Small intestine (tissue), 7 donors: Measurements from ENCODE around the gene ZNF354B. TPM values are rescaled to one million over a fixed set of nuclear protein-coding genes. Genes with fewer than 3 reads are reported as not detected.

Experiments used
- DNase-seq, 2 donors: peaks; one replicate each; pipeline versions ENCODE4 v3.0.0 to v3.0.0-alpha.2; 2013
- FAIRE-seq: peaks from 2 replicates; lab custom pipeline; 2012; peaks lifted over from hg19 to GRCh38; lab: Jason Lieb, UNC
- H3K27ac ChIP-seq, 3 donors: one replicate each; pipeline ENCODE4 v1.5.1; 2013; ENCODE audit warnings: low read length in 2 of 3, mild to moderate bottlenecking in 2 of 3, control low read depth in 1 of 3, inconsistent platforms in 1 of 3, low read depth in 1 of 3, moderate library complexity in 1 of 3
- H3K27me3 ChIP-seq, 3 donors: one replicate each; pipeline ENCODE4 v1.6.1; 2013; ENCODE audit warnings: low read length in 3 of 3, inconsistent platforms in 1 of 3; ENCODE audit not compliant: control insufficient read depth in 3 of 3, insufficient read depth in 3 of 3
- H3K36me3 ChIP-seq, 3 donors: one replicate each; pipeline ENCODE4 v1.6.1; 2013; ENCODE audit warnings: low read length in 3 of 3, inconsistent platforms in 1 of 3, low read depth in 1 of 3, mild to moderate bottlenecking in 1 of 3, moderate library complexity in 1 of 3; ENCODE audit not compliant: control insufficient read depth in 3 of 3, insufficient read depth in 2 of 3
- H3K4me1 ChIP-seq, 3 donors: one replicate each; pipeline ENCODE4 v1.6.1; 2013; ENCODE audit warnings: low read length in 2 of 3, inconsistent platforms in 1 of 3, low read depth in 1 of 3, mild to moderate bottlenecking in 1 of 3, moderate library complexity in 1 of 3; ENCODE audit not compliant: control insufficient read depth in 3 of 3, insufficient read depth in 2 of 3
- H3K4me3 ChIP-seq, 3 donors: one replicate each; pipeline ENCODE4 v1.5.1; 2013; ENCODE audit warnings: low read length in 3 of 3, control low read depth in 1 of 3, inconsistent platforms in 1 of 3, low read depth in 1 of 3, mild to moderate bottlenecking in 1 of 3, moderate library complexity in 1 of 3
- H3K9me3 ChIP-seq, 2 donors: one replicate each; pipeline ENCODE4 v1.6.1; 2013; ENCODE audit warnings: low read depth in 1 of 2, low read length in 1 of 2; ENCODE audit not compliant: control insufficient read depth in 2 of 2, insufficient read depth in 1 of 2
- WGBS, 3 donors: extraction: QIAGEN DNeasy Blood & Tissue Kit; methylation state at CpG; one replicate each; pipeline ENCODE4 v1.1.7; 2013; 5-methylcytosine and 5-hydroxymethylcytosine counted together
- polyA plus RNA-seq, 4 donors: library from polyadenylated mRNA; stranded (reverse) in 3 of 4; unstranded in 1 of 4; fragments of 200-250 nt in 3 of 4; fragments of 120-200 nt in 1 of 4; gene quantifications; one replicate each; pipeline versions ENCODE4 v1.2.1 to v1.2.3, GENCODE V29; 2013
- donor health status: healthy with polysubstance abuse.
- donor health status: control.
- donor health status: control.
- donor health status: Bipolar disorder and iron deficiency.
- donor health status: healthy.

Gene ZNF354B
- polyA plus RNA-seq, 4 donors = 4.4 to 27.8 (median 6.3) TPM

DNA sequence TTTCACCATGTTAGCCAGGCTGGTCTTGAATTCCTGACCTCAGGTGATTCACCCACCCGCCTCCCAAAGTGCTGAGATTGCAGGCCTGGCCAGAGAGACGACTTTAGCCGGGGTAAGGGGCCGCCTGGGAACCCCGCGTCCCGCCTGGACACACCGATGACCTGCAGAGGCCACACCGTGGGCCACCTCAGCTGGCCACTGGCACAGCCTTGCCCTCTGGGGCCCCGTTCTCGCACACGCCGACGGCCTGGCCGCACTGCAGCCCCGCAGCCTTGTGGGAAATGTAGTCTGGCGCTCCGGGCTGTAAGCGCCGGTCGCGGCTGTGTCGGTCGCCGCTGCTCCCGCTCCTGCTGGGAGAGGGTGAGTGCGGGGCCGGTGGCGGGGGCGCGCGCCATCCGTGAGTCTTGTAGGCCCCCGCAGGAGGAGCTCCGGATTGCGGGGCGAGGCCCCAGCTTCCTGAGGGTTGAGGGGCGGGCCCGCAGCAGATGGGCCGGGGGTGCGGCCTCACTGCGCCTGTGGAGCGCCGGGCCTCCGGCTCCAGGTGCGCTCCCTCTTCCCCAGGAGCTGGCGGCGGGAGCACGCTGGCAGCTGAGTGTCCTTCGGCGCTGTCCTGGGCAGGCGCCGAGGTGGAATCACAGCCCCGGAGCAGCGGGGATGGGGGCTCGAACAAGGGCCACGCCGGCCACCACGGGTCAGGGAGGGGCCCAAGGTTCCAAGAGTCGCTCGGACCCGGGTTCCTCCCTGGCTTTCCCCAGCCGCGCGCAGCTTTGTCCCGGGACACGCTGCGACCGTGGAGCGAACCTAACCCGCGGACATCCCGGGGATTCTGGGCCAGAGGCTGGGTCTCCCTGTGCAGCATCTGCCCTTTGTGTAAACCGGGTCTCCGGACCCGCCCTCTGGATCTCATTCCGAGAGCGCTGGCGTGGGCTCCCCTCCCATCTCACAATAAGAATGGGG lies 36.1 kb downstream of the ZNF354B start, which contains the start of gene ZFP2:
Gene ZFP2, plus strand, starts transcription at position 299 of the 957 bp plus-strand sequence. CDS start 35,401 bp downstream, outside the sequence.
- DNase-seq (peak; percentile 62 to 89), FAIRE-seq (no peak)
- no peaks in the 10 kb centered on the region for H3K36me3 ChIP-seq
- H3K4me1 ChIP-seq = no peaks in the 10 kb centered on the region
- peaks cover 0 to 4% of the 10 kb centered on the region in 2 donors for H3K9me3 ChIP-seq
- H3K27me3 ChIP-seq = no peaks in the 10 kb centered on the region
- peak within 1 kb of the TSS; percentile 30 to 69 (median 39) for H3K27ac ChIP-seq
- WGBS, 3 donors = 2 to 6% (median 3%) methylated on average over 70 to 79 of the region's 79 CpGs
- peak within 1 kb of the TSS; percentile 78 to 96 (median 80) for H3K4me3 ChIP-seq

DNA sequence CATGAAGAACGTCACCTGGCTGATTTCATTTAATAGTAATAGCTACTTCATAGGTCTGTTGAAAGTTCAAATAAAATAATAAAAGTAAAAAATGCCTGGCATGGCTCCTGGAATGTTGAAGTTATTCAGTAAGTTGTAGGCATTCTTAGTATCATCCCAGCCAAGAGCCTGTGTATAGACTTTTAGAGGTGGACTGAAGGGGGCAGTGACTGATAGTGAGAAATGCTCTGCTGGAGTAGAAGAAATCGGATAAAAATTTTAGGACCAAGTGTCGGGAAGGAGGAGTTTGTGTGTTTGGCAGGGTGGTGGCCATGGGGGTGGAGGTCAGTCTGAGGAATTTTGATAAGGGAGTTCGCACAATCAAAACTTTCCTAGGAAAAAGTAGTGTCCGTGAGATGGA lies 39.5 kb downstream of the ZNF354B start:
- H3K36me3 ChIP-seq = no peaks in the 10 kb centered on the region
- 84 to 92% (median 87%) methylated on average over 5 of the region's 5 CpGs for WGBS, 3 donors
- H3K27ac ChIP-seq = no peak overlapping the region
- H3K9me3 ChIP-seq = peaks cover 1 to 15% of the 10 kb centered on the region in 2 donors
- no peak overlapping the region for H3K4me3 ChIP-seq
- DNase-seq (no peak), FAIRE-seq (no peak)
- H3K27me3 ChIP-seq = no peaks in the 10 kb centered on the region
- no peaks in the 10 kb centered on the region for H3K4me1 ChIP-seq

DNA sequence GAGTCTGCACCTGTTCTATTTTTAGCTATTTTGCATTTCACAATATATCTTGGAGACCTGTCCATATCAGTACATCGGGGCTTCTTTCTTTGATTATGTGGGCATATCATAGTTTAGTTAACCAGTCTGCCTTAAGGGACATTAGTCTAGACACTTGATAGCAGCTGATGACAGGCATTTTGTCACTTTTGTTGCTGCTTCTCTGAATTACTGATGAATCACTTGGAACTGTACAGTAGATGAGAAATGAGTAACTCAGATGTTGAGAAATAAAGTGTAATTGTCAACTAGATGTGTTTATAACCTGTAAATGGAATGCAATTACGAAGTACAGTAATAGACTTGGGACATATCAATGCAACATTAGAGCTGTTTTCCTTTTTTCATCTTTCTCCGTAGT lies 43.1 kb downstream of the ZNF354B start:
- Histone ChIP-seq H3K4me3 (no peak overlapping the region), H3K36me3 (peaks cover 0 to 5% (median 3%) of the 10 kb centered on the region in 3 donors), H3K4me1 (no peaks in the 10 kb centered on the region), H3K9me3 (peaks cover 3 to 26% of the 10 kb centered on the region in 2 donors), H3K27ac (no peak overlapping the region), H3K27me3 (no peaks in the 10 kb centered on the region)
- FAIRE-seq (no peak), DNase-seq (no peak)
- WGBS, 3 donors = 64 to 94% (median 76%) methylated on average over 3 of the region's 3 CpGs

DNA sequence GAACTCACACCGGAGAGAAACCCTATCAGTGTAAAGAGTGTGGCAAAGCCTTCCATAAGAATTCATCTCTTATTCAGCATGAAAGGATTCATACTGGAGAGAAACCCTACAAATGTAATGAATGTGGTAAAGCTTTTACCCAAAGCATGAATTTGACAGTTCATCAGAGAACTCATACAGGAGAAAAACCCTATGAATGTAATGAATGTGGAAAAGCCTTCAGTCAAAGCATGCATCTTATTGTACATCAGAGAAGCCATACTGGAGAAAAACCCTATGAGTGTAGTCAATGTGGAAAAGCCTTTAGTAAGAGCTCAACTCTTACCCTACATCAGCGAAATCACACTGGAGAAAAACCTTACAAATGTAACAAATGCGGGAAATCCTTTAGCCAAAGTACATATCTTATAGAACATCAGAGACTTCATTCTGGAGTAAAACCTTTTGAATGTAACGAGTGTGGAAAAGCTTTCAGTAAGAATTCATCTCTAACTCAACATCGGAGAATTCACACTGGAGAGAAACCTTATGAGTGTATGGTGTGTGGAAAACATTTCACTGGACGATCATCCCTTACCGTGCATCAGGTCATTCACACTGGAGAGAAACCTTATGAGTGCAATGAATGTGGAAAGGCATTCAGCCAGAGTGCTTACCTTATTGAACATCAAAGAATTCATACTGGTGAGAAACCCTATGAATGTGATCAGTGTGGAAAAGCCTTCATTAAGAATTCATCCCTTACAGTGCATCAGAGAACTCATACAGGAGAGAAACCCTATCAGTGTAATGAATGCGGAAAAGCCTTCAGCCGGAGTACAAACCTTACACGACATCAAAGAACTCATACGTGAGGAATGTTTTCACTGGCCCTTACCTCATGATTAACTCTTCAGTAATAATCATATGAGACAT lies 72.3 kb downstream of the ZNF354B start:
- 90 to 95% (median 94%) methylated on average over 11 of the region's 11 CpGs for WGBS, 3 donors
- FAIRE-seq (no peak), DNase-seq (no peak)
- Histone ChIP-seq H3K9me3 (peaks cover 12 to 75% of the 10 kb centered on the region in 2 donors), H3K4me1 (no peaks in the 10 kb centered on the region), H3K36me3 (peaks cover 0 to 3% (median 0%) of the 10 kb centered on the region in 3 donors), H3K4me3 (no peak overlapping the region), H3K27ac (no peak overlapping the region), H3K27me3 (no peaks in the 10 kb centered on the region)

Other genes with a start within 250 kb of the ZNF354B start
- 10 to 100 TPM in 3 of 4 donors, 1 to 10 TPM in 1; 8.2 to 41.3 (median 21.5) TPM for gene CLK4, start 232.9 kb upstream of the ZNF354B start, polyA plus RNA-seq
- 10 to 100 TPM in 1 of 4 donors, 1 to 10 TPM in 3; 5.2 to 11.2 (median 8.4) TPM for gene ZNF354A, start 129.3 kb upstream of the ZNF354B start, polyA plus RNA-seq
- 1 to 10 TPM in 1 of 4 donors, under 1 TPM in 3; 0.22 to 2.5 (median 0.49) TPM for gene ZFP2, start 36.0 kb downstream of the ZNF354B start, polyA plus RNA-seq
- gene ZNF454, start 81.2 kb downstream of the ZNF354B start, polyA plus RNA-seq = 1 to 10 TPM in 1 of 4 donors, under 1 TPM in 2, not detected in 1; 0.54 to 3.1 (median 0.97) TPM
- under 1 TPM in 1 of 4 donors, not detected in 3; 0.43 TPM for gene GRM6, start 135.4 kb downstream of the ZNF354B start, polyA plus RNA-seq
- gene ZNF879, start 163.9 kb downstream of the ZNF354B start, polyA plus RNA-seq = 1 to 10 TPM; 1.5 to 3.0 (median 2.0) TPM
- 1 to 10 TPM in 2 of 4 donors, under 1 TPM in 2; 0.45 to 5.1 (median 0.94) TPM for gene ZNF354C, start 200.4 kb downstream of the ZNF354B start, polyA plus RNA-seq